ENCODE data around the gene VPS13C.

Gene VPS13C

GRCh38 chr15:62060113-62060895 is at the start of gene VPS13C:
Gene VPS13C, minus strand, starts transcription at chr15:62060447. Its CDS starts 73 bp downstream, at chr15:62060374.
- peak; percentile 96 for DNase-seq

GRCh38 chr15:62109437-62109836 is 49.2 kb upstream of the VPS13C start:
- DNase-seq: peak; percentile 15

GRCh38 chr15:62108411-62108810 is 48.2 kb upstream of the VPS13C start:
- no peak for DNase-seq

GRCh38 chr15:62107571-62108121 is 47.4 kb upstream of the VPS13C start:
- DNase-seq: no peak

- DNase-seq: no peak
These were observed 45.8 kb upstream of the VPS13C start for GRCh38 chr15:62106096-62106495.

GRCh38 chr15:62105266-62105665 is 45.0 kb upstream of the VPS13C start:
- DNase-seq: peak; percentile 48

- no peak for DNase-seq
These were observed 44.6 kb upstream of the VPS13C start for GRCh38 chr15:62104846-62105245.

- DNase-seq: no peak
These were observed 44.2 kb upstream of the VPS13C start for GRCh38 chr15:62104401-62104800.

GRCh38 chr15:62103431-62103830 is 43.2 kb upstream of the VPS13C start:
- no peak for DNase-seq

GRCh38 chr15:62099094-62099601 is 38.9 kb upstream of the VPS13C start:
- no peak for DNase-seq

GRCh38 chr15:62094388-62094787 is 34.1 kb upstream of the VPS13C start:
- no peak for DNase-seq

GRCh38 chr15:62093809-62094208 is 33.6 kb upstream of the VPS13C start:
- no peak for DNase-seq

GRCh38 chr15:62090988-62091387 is 30.7 kb upstream of the VPS13C start:
- DNase-seq: no peak

GRCh38 chr15:62089616-62090015 is 29.4 kb upstream of the VPS13C start:
- DNase-seq: peak; percentile 83

GRCh38 chr15:62088353-62088693 is 28.1 kb upstream of the VPS13C start:
- no peak for DNase-seq

GRCh38 chr15:62087671-62088352 is 27.6 kb upstream of the VPS13C start:
- DNase-seq: no peak

GRCh38 chr15:62085740-62086139 is 25.5 kb upstream of the VPS13C start:
- no peak for DNase-seq

- no peak for DNase-seq
These were observed 23.2 kb upstream of the VPS13C start for GRCh38 chr15:62083194-62084154.

GRCh38 chr15:62079594-62079993 is 19.3 kb upstream of the VPS13C start:
- no peak for DNase-seq

GRCh38 chr15:62075595-62076277 is 15.5 kb upstream of the VPS13C start:
- DNase-seq: peak; percentile 90

GRCh38 chr15:62071711-62072308 is 11.6 kb upstream of the VPS13C start:
- peak; percentile 72 for DNase-seq

GRCh38 chr15:62069551-62069950 is 9.3 kb upstream of the VPS13C start:
- no peak for DNase-seq

Data from NCI-H1105 treated with DMSO at 0.1 percent for 48 hours (cell line).